NCI-H2227 treated with DMSO at 0.1 percent for 48 hours (cell line): Measurements from ENCODE around the gene FBLN1.

ENCODE experiments used
- DNase-seq: peaks from one replicate; lab custom pipeline; 2025; lab: John Stamatoyannopoulos, UW

The FBLN1 gene

DNA sequence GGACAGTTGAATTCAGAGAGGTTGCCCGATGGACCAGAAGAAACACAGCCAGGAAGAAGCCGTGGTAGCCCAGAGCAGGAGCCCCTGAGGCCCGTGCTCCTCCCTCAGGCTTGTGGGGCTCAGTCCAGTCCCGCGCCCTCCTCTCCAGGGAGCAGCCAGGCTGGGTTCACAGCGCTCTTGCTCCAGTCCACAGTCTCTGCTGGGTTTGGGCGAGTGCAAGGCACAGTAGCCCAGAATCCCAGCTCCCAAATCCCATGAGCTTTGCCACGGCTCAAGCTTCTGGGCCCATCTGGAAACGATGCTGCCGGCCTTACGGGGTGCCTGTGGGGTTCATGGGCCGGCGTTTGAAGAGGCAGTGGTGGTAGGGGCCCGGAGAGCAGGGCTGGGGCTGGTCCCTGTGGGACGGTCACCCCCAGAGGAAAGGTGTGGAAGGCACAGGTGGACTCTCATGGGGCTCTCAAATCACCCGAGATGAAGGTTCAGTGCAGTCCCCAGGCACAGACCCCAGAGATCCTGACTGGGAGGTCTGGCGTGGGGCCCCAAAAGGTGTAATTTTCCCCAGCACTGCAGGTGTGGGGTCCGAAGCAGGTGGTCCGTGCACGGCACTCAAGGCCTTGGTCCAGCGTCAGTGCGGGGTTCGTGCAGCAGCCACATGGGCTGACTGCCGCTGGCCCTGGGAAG lies 138.4 kb downstream of the FBLN1 start:
- DNase-seq, result no peak

DNA sequence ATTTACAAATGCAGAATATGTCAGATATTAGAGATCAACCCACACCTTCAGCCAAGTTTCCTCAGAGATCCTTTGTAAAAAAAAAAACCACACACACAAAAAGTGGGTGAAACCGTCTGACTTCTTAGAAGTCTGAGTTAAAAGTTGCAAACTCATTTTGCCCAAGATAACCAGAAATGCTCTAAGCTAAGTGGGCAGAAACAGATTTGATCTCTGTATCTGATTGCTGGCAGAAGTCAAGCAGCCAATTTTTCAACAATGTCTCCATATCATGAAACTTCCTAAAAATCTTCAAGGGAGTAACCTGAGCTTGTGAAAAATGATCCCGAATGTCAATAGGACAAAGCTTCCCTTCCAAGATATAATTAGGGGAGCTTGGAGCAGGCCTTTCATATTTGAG lies 140.3 kb downstream of the FBLN1 start:
- no peak for DNase-seq

DNA sequence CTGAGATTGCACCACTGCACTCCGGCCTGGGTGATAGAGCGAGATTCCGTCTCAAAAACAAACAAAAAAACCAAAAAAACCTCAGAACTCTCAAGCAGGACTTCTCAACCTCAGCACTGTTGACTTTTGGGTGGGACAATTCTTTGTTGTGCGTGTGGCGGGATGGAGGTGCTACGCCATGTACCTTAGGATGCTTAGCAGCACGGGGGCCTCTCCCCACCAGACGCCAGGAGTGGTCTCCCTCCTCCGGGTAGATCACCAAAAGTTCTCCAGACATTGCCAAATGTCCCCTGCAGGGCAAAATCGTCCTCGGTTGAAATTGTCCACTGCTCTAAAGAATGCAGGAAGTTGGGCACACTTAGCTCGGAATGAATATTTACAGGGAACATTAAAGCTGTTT lies 142.0 kb downstream of the FBLN1 start:
- DNase-seq, result no peak

DNA sequence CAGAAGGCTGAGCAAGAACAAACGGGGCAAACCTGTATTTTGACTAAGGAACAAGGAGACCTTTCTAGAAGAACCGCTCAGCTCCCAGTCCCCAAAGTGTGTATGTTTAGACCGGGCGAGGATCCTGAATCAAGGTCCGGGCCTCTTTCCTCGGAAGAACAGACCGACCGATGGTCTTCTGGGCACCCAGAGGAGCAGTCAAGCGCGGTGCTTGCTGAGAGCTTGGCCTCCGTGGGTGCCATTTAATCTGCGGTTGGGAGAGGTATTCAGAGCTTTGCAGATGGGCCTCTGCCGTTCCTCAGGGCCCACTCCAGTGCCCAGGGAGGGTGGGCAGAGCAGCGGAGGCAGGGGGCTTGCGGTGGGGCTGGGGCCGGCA lies 142.5 kb downstream of the FBLN1 start:
- no peak for DNase-seq

DNA sequence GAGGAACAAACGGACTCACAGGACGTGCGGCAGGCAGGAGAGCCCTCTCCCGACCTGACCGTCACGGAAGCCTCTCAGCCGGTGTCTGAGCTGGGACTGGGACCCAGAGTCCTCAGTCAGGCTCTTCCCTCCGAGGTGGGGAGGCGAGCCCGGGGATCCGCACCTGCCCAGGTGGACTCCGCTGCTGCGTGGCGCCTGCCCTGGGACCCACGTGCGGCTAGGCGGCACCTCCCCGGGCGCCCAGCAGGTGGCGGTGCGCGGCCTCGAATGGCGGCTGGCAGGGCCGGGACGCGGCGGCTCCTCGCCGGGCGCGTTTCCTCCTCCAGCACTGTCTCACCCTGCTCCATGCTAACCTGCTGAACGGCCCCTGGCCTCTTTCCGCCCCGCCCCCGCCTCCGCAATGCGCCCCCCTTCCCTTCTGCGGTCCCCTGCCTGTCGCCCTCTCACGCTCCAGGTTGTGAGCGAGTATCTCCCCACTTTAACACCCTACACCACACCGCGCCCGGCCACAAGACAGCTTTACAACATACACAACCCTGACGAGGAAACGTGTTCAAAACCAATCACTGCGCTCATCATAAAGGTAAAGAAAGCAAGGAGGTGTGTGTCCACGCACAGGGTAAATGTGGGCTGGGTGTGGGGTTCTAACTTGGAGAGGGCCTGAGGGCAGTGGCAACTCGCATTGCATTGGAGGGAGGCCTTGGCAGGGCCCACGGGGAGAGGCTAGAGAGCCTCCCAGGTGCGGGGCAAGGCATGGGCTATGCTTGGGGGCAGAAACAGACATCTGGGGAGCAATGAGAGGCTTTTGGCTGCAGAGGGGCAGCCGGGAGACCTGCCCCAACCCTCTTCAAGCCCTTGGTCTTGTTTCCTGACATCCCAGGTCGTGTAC lies 143.1 kb downstream of the FBLN1 start:
- DNase-seq, result no peak

DNA sequence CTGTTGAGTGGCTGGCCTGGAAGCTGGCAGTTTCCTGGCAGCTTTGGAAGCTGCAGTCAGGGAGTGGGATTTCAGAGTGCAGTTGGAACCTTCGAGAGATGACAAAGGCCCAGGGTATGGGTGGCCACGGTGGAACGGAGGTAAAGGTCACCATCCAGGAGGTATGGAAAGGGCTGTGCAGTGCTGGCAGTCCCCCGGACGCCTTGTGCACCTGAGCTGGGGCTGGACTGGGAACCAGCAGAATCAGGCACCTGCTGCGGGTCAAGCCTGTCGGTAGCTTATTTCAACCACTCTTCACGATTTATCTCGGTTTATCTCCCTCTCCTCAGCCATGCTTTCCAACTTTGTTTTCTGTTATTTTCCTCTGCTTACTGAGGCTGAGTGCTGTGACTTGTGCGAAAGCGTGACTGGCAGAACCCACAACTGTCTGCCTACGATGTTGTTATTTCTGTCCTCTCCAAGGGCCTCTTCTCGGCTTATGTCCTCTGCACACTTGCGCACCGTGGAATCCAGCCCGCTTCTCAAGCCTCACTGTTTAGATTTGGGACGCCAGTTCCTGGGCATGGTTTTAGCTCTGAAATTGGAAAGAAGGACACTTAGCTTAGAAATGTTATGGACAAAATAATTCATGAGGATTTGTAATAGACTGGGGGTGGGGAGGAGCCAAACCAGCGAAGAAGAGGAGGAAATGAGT lies 145.0 kb downstream of the FBLN1 start:
- no peak for DNase-seq

DNA sequence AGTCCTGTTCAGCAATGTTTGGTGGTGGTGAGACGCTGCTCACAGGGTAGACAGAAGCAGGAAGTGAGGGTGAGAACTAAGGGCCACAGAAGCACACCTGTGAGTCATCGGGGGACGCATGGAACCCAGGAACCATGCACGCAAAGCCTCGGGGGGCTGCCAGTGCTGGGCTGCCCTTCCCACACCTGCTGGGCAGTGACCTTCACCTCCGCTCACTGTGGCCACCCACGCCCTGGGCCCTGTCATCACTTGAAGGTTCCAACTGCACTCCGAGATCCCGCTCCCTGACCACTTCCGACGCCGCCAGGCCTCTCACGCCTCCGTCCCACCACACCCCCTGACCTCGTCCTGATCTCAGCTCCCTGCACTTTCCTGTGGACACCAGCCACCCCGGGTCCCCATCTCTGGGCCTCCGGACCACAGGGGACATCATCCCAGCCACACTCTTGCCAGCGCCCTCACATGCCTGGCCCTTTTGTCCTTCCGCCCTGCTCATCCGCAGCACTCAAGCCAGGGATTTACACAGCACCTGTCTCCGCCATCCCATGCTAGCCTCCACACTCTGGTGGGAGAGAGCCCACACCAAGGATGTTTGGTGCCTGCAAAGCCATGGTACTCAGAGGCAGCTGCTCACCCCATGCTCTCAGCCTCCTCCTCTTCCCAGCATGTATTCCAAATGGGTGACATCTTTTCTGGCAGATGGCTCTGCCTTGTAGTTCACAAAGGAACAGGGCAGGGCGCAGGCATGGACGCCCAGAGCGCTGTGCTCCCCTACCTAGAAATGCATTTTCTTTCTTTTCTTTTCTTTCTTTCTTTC lies 145.8 kb downstream of the FBLN1 start:
- DNase-seq, result no peak

DNA sequence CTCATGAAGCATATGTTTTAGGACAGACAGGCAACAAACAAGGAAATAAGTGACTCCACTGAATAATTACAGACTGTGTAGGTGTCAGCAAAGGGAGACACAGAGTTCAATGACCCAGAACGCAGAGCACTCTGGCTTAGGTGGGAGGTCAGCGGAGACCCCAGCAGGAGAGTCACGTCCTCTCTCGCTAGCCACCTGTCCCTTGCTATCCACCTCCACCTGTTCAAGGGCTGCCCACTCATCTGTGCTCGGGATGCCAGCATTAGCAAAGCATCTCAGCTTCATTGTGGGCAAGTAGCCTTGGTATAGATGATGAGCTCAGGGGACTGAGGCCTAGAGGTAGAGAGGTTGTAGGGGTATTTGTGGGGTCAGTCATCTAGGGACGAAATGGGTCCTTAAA lies 147.1 kb downstream of the FBLN1 start:
- DNase-seq, result no peak

DNA sequence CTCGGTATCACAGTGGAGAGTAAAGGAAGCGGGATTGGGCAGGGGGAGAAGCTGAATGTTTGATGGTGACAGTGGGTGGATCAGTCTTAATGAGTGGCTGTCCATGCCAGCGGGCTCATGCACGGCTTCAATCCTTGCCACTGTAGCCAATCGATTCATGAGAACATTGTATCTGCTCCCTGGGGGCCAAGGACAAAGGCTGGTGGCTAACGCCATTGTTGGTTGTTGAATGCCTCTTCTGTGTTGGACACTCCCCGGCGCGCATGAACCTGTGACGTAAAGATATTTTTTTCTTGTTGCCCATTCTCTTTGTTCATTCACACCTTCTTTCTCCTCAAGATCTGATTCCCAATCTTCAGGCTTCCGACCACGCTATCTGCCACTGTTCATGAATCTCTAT lies 148.0 kb downstream of the FBLN1 start:
- DNase-seq, result no peak
